ENCODE results near the gene RASSF7.

DNA sequence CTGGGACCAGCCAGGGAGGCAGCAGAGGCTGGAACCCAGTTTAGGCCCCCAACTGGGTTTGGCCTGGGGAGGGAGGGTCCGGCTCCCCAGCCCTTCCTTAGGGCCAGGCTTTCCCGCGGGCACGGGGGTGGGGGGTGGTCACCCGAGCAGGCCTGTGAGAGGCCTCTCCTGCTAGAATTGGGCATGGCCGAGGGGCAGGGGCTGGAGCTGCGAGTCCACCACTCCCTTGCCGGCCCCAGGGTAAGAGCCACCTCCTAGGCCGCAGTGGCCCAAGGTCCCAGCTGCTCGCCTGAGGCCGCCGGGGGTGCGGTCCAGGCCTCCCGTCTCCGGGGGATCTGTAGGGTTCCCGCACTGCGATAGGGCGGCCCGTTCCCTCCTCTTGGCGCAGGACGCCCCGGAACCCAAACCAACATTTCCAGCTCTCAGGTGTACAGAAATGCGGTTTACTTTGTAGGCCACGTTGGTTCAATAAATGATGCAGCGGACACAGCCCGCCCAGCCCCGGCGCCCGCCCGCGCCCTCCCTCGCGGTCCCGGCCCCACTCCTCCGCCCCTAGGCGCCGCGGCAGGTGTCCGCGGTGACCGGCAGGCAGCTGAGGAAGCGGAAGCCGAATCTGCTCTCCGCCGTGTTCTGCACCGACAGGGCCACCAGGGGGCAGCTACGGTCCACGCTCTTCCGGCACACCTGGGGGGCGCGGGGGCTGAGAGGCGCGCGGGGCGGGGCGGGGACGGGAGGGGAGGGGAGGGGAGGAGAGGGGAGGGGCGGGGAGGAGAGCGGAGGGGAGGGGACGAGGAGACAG, 6.1 kb upstream of the RASSF7 start:
- TF ChIP-seq SUZ12 (IDR thresholded peaks at IDR 0.05) (no peak), SP1 (IDR thresholded peaks at IDR 0.05) (no peak), FOXM1 (IDR thresholded peaks at IDR 0.05; ENCODE audit: borderline replicate concordance) (peak; percentile 86; the same call in 1 of the 2 replicates)

All from HEK293T (cell line).